MM.1S (cell line): ENCODE results near the gene DNASE1L3.

Source experiments
- CTCF ChIP-seq: fragments of 300-600 bp; sonication (generic); IDR thresholded peaks from 2 replicates; pipeline ENCODE4 v1.5.1; 2016; ENCODE audit warnings: antibody characterized with exemption, low read length, mixed read lengths
- EZH2 ChIP-seq: fragments of 300-600 bp; sonication (generic); optimal IDR thresholded peaks from 2 replicates; pipeline ENCODE3; 2017; ENCODE audit warnings: low read depth, mild to moderate bottlenecking, antibody characterized with exemption, low read length, mixed read lengths

- no peak for TF ChIP-seq EZH2
- TF ChIP-seq CTCF = no peak
These were observed 49.1 kb downstream of the DNASE1L3 start for GRCh38 chr3:58161435-58162398.
